NAMALWA (cell line): ENCODE results near the gene CADM2.
"Not testable (repeated sequence)": the region's sequence is repeated elsewhere in the genome, so short reads cannot be mapped to it uniquely, and the experiment has no call there.

Source experiments
- DNase-seq: peaks from one replicate; pipeline ENCODE4 v3.0.0-alpha.2; 2015; ENCODE audit warnings: low spot score

CADM2 gene

GRCh38 chr3:85672761-85673160, 714.0 kb downstream of the CADM2 start:
- no peak for DNase-seq

- no peak for DNase-seq
These were observed 719.9 kb downstream of the CADM2 start for GRCh38 chr3:85678713-85679112.

- no peak for DNase-seq
These were observed 723.1 kb downstream of the CADM2 start for GRCh38 chr3:85681906-85682305.

GRCh38 chr3:85691196-85691595, 732.4 kb downstream of the CADM2 start:
- no peak for DNase-seq

GRCh38 chr3:85697156-85697555, 738.4 kb downstream of the CADM2 start:
- DNase-seq, result no peak

GRCh38 chr3:85706130-85706529, 747.3 kb downstream of the CADM2 start:
- no peak for DNase-seq

- DNase-seq, result not testable (repeated sequence)
These were observed 749.5 kb downstream of the CADM2 start for GRCh38 chr3:85708325-85708724.

GRCh38 chr3:85709346-85709892, 750.6 kb downstream of the CADM2 start:
- DNase-seq, result no peak

- no peak for DNase-seq
These were observed 751.7 kb downstream of the CADM2 start for GRCh38 chr3:85710490-85710889.

GRCh38 chr3:85721409-85722145, 762.8 kb downstream of the CADM2 start:
- no peak for DNase-seq

GRCh38 chr3:85725809-85726208, 767.0 kb downstream of the CADM2 start:
- DNase-seq, result no peak

- DNase-seq, result no peak
These were observed 767.5 kb downstream of the CADM2 start for GRCh38 chr3:85726241-85726640.

GRCh38 chr3:85737846-85738245, 779.1 kb downstream of the CADM2 start:
- DNase-seq, result no peak

- no peak for DNase-seq
These were observed 781.8 kb downstream of the CADM2 start for GRCh38 chr3:85740561-85740960.

- DNase-seq, result no peak
These were observed 799.7 kb downstream of the CADM2 start for GRCh38 chr3:85758442-85758841.

GRCh38 chr3:85760342-85760741, 801.6 kb downstream of the CADM2 start:
- DNase-seq, result no peak

GRCh38 chr3:85780806-85781205, 822.0 kb downstream of the CADM2 start:
- DNase-seq, result no peak

GRCh38 chr3:85781806-85782205, 823.0 kb downstream of the CADM2 start:
- DNase-seq, result no peak

GRCh38 chr3:85783291-85783690, 824.5 kb downstream of the CADM2 start:
- no peak for DNase-seq

- no peak for DNase-seq
These were observed 827.0 kb downstream of the CADM2 start for GRCh38 chr3:85785766-85786165.

GRCh38 chr3:85790445-85791030, 831.7 kb downstream of the CADM2 start:
- no peak for DNase-seq

- no peak for DNase-seq
These were observed 837.4 kb downstream of the CADM2 start for GRCh38 chr3:85796140-85796539.

GRCh38 chr3:85800676-85801075, 841.9 kb downstream of the CADM2 start:
- DNase-seq, result no peak

GRCh38 chr3:85801955-85802354, 843.2 kb downstream of the CADM2 start:
- DNase-seq, result peak; percentile 15
